ENCODE measurements around the gene SYNJ2. TPM values are rescaled to one million over a fixed set of nuclear protein-coding genes. Genes with fewer than 3 reads are reported as not detected.

The SYNJ2 gene
- total and polyA plus RNA-seq, 3 donors from 2014 or later, result 5.8 to 17.7 (median 7.6) TPM

- Histone ChIP-seq H3K4me1 (peaks cover 10% of the 10 kb centered on the region), H3K9me3 (no peaks in the 10 kb centered on the region), H3K36me3 (ENCODE audit: low read depth, missing control alignments) (no peaks in the 10 kb centered on the region), H3K27me3 (no peaks in the 10 kb centered on the region), H3K27ac (no peak overlapping the region), H3K4me3 (no peak overlapping the region)
- WGBS, 2 donors, result 89 to 98% methylated on average over 7 of the region's 7 CpGs
- intact Hi-C loops (cut with DNase I; ENCODE audit: low total_unique reads), result no loop called here
- TF ChIP-seq CTCF (IDR thresholded peaks at IDR 0.05), result no peak
- TF ChIP-seq POLR2A (IDR thresholded peaks at IDR 0.05), result no peak
- no peak for DNase-seq
These were observed 30.4 kb downstream of the SYNJ2 start for GRCh38 chr6:158011980-158012566.

DNA sequence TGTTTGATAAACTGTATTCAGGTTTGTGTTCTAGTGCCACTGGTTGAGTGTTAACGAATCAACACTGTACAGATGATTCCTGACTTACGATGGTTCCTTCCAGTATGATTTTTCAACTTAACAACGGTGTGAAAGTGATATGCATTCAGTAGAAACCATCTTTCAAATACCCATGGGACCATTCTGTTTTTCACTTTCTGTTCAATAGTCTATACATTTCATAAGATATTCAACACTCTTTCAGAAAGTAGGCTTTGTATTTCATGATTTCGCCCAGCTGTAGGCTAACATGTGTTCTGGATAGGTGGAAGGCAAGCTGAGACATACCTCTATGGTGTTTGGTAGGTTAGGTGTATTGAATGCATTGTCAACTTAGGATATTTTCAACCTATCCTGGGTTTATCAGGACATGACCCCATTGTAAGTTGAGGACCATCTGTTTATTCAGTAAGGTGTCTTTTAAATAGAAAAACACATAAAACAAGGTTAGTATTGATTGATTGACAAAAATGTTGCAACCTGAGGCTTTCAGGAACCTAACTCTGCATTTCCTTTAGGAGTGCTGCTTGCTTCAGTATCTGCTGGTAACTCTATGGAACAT lies 32.3 kb downstream of the SYNJ2 start:
- intact Hi-C loops (cut with DNase I; ENCODE audit: low total_unique reads), result no loop called here
- DNase-seq, result no peak
- TF ChIP-seq CTCF (IDR thresholded peaks at IDR 0.05) (no peak), POLR2A (IDR thresholded peaks at IDR 0.05) (no peak)
- WGBS, 2 donors, result 71 to 88% methylated on average over 4 of the region's 4 CpGs
- Histone ChIP-seq H3K9me3 (no peaks in the 10 kb centered on the region), H3K4me3 (no peak overlapping the region), H3K27ac (no peak overlapping the region), H3K36me3 (ENCODE audit: low read depth, missing control alignments) (no peaks in the 10 kb centered on the region), H3K4me1 (peaks cover 9% of the 10 kb centered on the region), H3K27me3 (no peaks in the 10 kb centered on the region)

- H3K4me1 ChIP-seq, result peaks cover 3% of the 10 kb centered on the region
These were observed 33.0 kb downstream of the SYNJ2 start for GRCh38 chr6:158014505-158015187.

GRCh38 chr6:158015188-158015506 lies 33.5 kb downstream of the SYNJ2 start:
- no peaks in the 10 kb centered on the region for H3K27me3 ChIP-seq
- TF ChIP-seq POLR2A (IDR thresholded peaks at IDR 0.05) (no peak), CTCF (IDR thresholded peaks at IDR 0.05) (no peak)
- WGBS, 2 donors, result 85 to 93% methylated on average over 2 of the region's 2 CpGs
- no peak for DNase-seq
- no peak overlapping the region for H3K4me3 ChIP-seq
- no peak overlapping the region for H3K27ac ChIP-seq
- H3K9me3 ChIP-seq, result no peaks in the 10 kb centered on the region
- no peaks in the 10 kb centered on the region for H3K36me3 ChIP-seq (ENCODE audit: low read depth, missing control alignments)
- H3K4me1 ChIP-seq, result no peaks in the 10 kb centered on the region
- intact Hi-C loops (cut with DNase I; ENCODE audit: low total_unique reads), result no loop called here

More at GRCh38 chr6:158014505-158015187, 33.0 kb downstream of the SYNJ2 start:
- 89 to 96% methylated on average over 6 of the region's 6 CpGs for WGBS, 2 donors
- no peaks in the 10 kb centered on the region for H3K36me3 ChIP-seq (ENCODE audit: low read depth, missing control alignments)
- TF ChIP-seq POLR2A (IDR thresholded peaks at IDR 0.05) (no peak), CTCF (IDR thresholded peaks at IDR 0.05) (no peak)
- no peaks in the 10 kb centered on the region for H3K9me3 ChIP-seq
- no peak overlapping the region for H3K27ac ChIP-seq
- H3K27me3 ChIP-seq, result no peaks in the 10 kb centered on the region
- DNase-seq, result no peak
- H3K4me3 ChIP-seq, result no peak overlapping the region
- intact Hi-C loops (cut with DNase I; ENCODE audit: low total_unique reads), result no loop called here
